LNCaP clone FGC (cell line): ENCODE measurements around the gene PLEKHO2.
"Not testable (repeated sequence)": the region's sequence is repeated elsewhere in the genome, so short reads cannot be mapped to it uniquely, and the experiment has no call there.

Experiments
- DNase-seq: peaks from one replicate; pipeline ENCODE4 v3.0.0-alpha.2; 2011; ENCODE audit warnings: low read depth
- H3K4me3 ChIP-seq: 2 replicates; pipeline ENCODE4 v1.5.1; 2011; ENCODE audit warnings: mild to moderate bottlenecking, low read depth, low read length, control low read depth
- TF ChIP-seq, protein P1 (sequence below): IDR thresholded peaks from 2 replicates; pipeline ENCODE4 v1.5.1; 2012; ENCODE audit warnings: mild to moderate bottlenecking; ENCODE audit not compliant: control insufficient read depth, insufficient read depth; ENCODE audit errors: extremely low read depth

The PLEKHO2 gene, protein sequence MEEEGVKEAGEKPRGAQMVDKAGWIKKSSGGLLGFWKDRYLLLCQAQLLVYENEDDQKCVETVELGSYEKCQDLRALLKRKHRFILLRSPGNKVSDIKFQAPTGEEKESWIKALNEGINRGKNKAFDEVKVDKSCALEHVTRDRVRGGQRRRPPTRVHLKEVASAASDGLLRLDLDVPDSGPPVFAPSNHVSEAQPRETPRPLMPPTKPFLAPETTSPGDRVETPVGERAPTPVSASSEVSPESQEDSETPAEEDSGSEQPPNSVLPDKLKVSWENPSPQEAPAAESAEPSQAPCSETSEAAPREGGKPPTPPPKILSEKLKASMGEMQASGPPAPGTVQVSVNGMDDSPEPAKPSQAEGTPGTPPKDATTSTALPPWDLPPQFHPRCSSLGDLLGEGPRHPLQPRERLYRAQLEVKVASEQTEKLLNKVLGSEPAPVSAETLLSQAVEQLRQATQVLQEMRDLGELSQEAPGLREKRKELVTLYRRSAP

DNA sequence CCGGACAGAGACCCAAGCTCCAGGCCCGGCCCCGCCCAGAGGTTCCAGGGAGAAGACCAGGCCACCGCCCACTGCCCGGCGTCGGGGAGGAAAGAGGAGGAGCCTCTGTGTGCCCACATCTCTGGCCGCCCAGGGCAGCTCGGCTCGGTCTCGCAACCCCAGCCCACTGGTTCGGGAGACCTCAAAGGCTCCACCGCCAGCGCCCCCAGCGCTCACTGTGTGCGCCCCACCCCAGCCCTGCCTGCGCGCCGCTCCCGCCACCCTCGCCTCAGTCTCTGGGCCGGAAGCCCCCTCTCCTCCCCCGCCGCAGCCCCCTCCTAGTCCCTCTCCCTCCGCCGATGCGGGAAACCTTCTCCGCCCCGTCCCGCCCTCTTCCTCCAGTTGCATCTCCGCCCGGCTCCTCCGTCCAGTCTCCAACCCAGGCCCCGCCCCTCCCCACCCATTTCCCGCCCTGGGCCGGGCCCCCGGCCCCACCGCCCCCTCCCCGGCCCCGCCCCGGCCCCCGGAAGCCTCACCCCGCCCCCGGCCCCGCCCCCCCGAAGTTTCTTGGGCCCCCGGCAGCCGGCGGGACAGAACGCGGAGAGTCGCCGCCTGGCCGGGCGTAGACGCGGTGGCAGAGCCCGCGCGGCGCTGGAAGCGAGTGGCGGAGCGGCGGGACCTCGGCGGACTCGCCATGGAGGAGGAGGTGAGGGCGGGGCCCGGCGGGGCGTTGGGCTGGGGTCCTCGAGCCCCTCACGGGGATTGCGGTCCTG, at the start of gene PLEKHO2:
PLEKHO2 (plus strand) TSS at position 572 of the 752 bp plus-strand sequence; CDS start at position 674, 102 bp downstream.
- H3K4me3 ChIP-seq, result peak within 1 kb of the TSS; percentile 67
- DNase-seq, result peak; percentile 56
- TF ChIP-seq, protein P1, sequence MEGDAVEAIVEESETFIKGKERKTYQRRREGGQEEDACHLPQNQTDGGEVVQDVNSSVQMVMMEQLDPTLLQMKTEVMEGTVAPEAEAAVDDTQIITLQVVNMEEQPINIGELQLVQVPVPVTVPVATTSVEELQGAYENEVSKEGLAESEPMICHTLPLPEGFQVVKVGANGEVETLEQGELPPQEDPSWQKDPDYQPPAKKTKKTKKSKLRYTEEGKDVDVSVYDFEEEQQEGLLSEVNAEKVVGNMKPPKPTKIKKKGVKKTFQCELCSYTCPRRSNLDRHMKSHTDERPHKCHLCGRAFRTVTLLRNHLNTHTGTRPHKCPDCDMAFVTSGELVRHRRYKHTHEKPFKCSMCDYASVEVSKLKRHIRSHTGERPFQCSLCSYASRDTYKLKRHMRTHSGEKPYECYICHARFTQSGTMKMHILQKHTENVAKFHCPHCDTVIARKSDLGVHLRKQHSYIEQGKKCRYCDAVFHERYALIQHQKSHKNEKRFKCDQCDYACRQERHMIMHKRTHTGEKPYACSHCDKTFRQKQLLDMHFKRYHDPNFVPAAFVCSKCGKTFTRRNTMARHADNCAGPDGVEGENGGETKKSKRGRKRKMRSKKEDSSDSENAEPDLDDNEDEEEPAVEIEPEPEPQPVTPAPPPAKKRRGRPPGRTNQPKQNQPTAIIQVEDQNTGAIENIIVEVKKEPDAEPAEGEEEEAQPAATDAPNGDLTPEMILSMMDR, result no peak

DNA sequence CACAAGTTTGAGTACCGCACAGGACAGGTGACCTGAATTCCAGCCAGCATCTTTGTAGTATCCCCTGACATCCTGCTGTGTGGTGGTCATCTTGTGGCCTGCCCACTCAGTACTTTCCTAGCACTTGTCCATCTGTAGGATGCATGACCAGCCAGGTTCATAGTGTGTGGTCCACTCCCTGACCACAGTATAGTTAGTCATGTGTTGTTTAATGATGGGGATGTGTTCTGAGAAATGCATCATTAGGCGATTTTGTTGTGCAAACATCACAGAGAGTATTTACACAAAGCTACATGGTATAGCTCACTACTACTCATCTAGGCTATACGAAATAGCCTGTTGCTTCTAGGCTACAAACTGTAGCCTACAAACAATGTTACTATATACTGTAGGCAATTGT, 49.4 kb upstream of the PLEKHO2 start:
- no peak for DNase-seq
- TF ChIP-seq, protein P1, result no peak
- H3K4me3 ChIP-seq, result no peak overlapping the region

DNA sequence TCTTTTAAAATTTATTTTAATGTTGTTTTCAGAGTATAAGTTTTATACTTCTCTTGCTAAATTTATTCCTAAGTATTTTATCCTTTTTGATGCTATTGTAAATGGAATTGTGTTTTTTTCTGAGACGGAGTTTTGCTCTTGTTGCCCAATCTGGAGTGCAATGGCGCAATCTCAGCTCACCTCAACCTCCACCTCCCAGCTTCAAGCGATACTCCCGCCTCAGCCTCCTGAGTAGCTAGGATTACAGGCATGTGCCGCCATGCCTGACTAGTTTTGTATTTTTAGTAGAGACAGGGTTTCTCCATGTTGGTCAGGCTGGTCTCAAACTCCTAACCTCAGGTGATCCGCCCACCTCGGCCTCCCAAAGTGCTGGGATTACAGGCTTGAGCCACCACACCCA, 46.4 kb upstream of the PLEKHO2 start:
- not testable (repeated sequence) for DNase-seq, H3K4me3 ChIP-seq

DNA sequence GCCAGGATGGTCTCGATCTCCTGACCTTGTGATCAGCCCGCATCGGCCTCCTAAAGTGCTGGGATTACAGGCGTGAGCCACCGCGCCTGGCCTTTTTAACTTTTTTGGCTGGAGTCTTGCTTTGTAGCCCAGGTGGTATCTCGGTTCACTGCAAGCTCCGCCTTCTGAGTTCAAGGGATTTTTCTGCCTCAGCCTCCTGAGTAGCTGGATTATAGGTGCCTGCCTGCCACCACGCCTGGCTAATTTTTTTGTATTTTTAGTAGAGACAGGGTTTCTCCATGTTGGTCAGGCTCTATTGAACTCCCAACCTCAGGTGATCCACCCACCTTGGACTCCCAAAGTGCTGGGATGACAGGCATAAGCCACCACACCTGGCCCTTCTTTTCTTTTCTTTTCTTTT, 45.8 kb upstream of the PLEKHO2 start:
- not testable (repeated sequence) for DNase-seq, H3K4me3 ChIP-seq

DNA sequence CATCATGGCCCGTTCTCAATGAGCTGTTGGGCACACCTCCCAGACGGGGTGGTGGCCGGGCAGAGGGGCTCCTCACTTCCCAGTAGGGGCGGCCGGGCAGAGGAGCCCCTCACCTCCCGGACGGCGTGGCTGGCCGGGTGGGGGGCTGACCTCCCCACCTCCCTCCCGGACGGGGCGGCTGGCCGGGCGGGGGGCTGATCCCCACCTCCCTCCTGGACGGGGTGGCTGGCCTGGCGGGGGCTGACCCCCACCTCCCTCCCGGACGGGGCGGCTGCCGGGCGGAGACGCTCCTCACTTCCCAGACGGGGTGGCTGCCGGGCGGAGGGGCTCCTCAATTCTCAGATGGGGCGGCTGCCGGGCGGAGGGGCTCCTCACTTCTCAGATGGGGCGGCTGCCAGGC, 42.8 kb upstream of the PLEKHO2 start:
- H3K4me3 ChIP-seq, DNase-seq: not testable (repeated sequence)

DNA sequence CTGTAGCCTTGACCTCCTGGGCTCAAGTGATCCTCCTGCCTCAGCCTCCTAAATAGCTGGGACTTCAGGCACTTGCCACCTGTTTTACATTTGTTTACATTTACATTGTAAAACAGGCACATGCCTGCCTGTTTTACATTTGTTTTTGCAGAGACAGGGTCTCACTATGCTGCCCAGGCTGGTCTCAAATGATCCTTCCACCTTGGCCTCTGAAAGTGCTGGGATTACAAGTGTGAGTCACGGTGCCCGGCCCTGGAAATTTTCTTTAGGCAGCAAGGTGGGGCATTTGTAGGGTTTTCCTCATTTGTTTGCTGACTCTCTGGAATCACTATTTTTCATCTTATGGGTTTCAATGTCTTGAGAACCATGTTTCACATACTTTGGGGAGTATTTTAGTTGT, 41.2 kb upstream of the PLEKHO2 start:
- TF ChIP-seq, protein P1, result no peak
- DNase-seq, result no peak

DNA sequence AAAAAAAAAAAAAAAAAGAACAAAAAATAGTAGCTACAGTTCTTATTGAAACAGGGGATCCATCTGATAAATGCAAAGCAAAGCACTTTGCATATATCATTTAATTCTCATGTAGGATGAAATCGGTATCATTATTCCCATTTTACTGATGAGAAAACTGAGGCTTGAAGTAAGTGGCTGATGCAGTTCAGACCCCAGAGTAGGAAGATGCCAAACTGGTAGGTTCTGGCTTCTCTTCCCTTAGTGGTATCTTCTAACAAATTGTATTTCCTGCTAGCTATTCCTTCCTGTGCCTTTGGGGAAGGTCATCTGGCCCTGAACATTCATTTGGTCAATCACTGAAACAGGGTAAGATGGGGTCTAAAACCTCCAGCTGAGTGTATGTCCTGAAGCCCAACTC, 38.2 kb upstream of the PLEKHO2 start:
- no peak overlapping the region for H3K4me3 ChIP-seq
- TF ChIP-seq, protein P1, result no peak
- DNase-seq, result no peak

More for the DNA sequence above, 41.2 kb upstream of the PLEKHO2 start:
- H3K4me3 ChIP-seq, result no peak overlapping the region

DNA sequence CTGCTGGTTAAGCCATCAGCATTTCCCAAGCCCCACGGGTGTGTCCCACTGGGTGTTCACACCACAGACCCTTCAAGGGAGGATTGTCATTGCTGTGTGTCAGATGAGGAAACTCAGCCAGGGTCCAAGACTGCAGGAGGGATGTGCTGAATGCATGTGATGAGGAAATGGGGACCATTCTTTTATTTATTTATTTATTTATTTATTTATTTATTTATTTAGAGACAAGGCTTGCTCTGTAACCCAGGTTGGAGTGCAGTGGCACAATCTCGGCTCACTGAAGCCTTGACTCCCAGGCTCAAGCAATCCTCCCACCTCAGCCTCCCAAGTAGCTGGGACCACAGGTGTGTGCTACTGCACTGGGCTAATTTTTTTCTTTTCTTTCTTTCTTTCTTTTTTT, 37.1 kb upstream of the PLEKHO2 start:
- TF ChIP-seq, protein P1, result no peak
- DNase-seq, result no peak
- no peak overlapping the region for H3K4me3 ChIP-seq
